Stimulated activated CD8-positive, alpha-beta memory T cell treated with anti-CD3 and anti-CD28 coated beads, Interleukin-7, amount 100 ng/mL, for 1 hour (primary cell): ENCODE results near the gene PTGFRN.

Experiments used
- DNase-seq, 2 donors: peaks; one replicate each; pipeline ENCODE4 v3.0.0-alpha.2; 2020; ENCODE audit warnings: low read depth in 2 of 2

The PTGFRN gene

GRCh38 chr1:117033772-117034171 is 124.1 kb downstream of the PTGFRN start:
- DNase-seq, result no peak

DNA sequence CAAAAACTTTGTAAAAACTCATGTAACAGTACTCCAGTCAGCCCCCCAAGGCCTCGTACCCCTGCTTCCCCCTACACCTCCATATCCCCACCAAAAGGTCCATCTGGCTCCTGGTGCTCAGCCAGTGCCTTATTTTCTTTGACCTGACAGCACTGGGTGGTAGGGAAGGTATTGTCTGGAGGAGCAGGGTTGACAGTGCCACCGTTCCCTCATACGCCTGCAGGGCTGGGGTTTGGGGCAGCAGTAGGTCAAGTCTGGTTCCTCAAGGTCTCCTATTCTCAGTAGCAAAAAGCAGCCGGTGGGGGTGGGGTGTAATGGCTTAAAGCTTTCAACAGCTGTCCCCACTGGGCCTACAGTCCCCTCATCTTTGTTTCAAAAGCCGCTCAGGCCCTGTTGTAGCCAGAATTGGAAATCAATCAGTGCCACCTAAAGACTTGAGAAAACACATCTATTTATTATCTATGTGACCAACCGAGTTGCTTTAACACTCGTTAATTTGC is 125.1 kb downstream of the PTGFRN start:
- DNase-seq, result no peak

GRCh38 chr1:117036018-117036461 is 126.3 kb downstream of the PTGFRN start:
- DNase-seq, result no peak

DNA sequence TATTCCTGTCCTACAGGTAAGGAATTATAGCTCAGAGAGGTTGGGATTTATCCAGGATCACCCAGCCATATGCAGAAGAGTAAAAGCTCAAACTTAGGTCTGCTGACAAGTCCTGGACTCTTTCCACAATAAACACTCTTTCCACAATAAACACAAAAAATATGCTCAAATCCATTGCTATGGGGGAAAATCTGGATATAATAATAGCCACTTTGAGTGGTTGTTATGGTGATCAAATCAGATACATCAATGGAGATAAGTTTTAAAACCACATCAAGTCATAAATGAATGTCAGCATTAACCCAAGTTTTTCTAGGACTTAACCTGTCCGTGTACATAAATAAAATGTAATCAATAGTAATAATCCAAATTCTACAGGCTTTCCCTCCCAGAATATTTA is 128.1 kb downstream of the PTGFRN start:
- no peak for DNase-seq

DNA sequence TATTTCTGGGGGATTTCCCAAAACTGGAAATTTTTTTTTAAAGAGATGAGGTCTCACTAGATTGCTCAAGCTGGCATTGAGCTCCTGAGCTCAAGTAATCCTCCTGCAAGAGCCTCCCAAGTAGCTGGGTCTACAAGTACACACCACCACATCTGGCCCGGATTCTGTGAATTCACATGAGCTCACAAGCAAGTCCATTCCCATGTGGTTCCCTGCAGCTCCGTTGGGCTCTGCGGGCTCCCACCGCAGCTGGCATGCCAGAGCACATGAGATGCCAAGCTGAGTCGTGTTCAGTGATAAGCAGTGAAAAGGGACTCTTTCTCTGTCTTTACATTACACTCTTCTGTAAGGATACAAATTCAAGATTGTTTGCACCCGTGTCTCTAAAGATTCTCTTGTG is 128.5 kb downstream of the PTGFRN start:
- DNase-seq, result no peak
